Measurements from ENCODE around the gene CR1.

- TF ChIP-seq CTCF (IDR thresholded peaks at IDR 0.05; ENCODE audit: low read depth, low read length): peak; percentile 73
- TF ChIP-seq EZH2phosphoT487 (IDR thresholded peaks at IDR 0.05; ENCODE audit: low read depth): 0 out of 2 replicates have a peak, but pooled peaks have one; percentile 10
Measured at GRCh38 chr1:207454046-207454964, 41.7 kb upstream of the CR1 start, which contains the start of gene CR2.

Measured in OCI-LY3 (cell line).